PC-3 (cell line): ENCODE measurements around the gene CCRL2.

Source experiments
- CTCF ChIP-seq: fragments of 300-600 bp; sonication (generic); conservative IDR thresholded peaks from 2 replicates; pipeline ENCODE4 v1.5.1; 2017; ENCODE audit warnings: antibody characterized with exemption, low read depth, mild to moderate bottlenecking, low read length
- EZH2 ChIP-seq: fragments of 300-600 bp; sonication (generic); IDR thresholded peaks from one replicate; pipeline ENCODE4 v1.6.1; 2017; ENCODE audit warnings: antibody characterized with exemption, mild to moderate bottlenecking, low read length; ENCODE audit not compliant: unreplicated experiment

- TF ChIP-seq CTCF (no peak), EZH2 (no peak)
These were observed 26.4 kb upstream of the CCRL2 start for GRCh38 chr3:46380471-46381221.
